Stimulated activated CD8-positive, alpha-beta memory T cell treated with anti-CD3 and anti-CD28 coated beads, Interleukin-7, amount 100 ng/mL, for 24 hours (primary cell): Measurements from ENCODE around the gene ADISSP.
A peak's percentile ranks its signal among the peaks of the same experiment; 100 is the strongest.

Source experiments
- DNase-seq: peaks from one replicate; pipeline ENCODE4 v3.0.0-alpha.2; 2020; ENCODE audit warnings: low read depth

Gene ADISSP

DNA sequence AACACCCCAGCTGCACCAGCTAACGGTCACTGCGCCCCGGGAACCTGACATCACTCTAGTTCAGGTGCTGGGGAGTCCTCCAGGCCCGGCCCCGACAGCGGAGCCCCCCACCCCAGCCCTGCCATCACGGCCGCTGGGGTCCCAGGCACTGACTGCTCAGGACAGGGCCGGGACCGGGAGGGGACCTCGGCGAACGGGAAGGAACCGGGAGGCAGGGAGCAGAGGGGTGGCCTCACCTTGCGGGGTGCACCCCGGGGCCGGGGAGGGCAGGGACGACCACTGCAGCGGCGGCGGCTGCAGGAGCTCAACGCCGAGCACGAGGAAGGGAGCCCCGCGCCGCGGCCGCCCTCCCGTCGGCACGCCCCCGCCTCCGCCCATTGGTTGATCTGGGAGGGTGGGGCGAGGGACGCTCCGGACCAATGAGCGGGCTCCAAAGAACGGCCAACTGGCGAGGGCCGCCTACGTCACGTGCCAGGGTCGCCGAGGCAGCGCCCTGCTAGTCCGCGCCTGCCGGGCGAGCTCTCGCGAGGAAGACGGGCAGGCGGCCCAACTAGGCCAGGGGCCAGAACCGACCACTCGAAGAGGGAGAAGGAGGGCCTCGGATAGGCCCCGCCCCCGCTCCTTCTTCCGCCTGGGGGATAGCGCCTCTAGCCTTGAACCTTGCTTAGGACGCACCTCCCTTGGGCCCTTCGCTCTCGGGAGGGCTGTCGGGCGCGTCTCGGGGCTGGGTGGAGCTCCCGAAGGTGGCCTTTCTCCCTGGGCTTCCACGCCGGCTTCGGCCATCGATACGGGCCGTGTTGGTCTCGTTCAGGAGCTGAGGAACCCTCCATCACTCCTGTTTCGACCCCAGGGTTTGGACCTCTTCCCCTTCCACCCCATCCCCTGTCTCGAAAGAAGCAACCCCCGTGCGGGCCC is at the start of gene ADISSP:
TSS of gene ADISSP (minus strand) at position 327 of the 915 bp plus-strand sequence. CDS start 7,653 bp downstream, outside the sequence.
- peak; percentile 90 for DNase-seq

DNA sequence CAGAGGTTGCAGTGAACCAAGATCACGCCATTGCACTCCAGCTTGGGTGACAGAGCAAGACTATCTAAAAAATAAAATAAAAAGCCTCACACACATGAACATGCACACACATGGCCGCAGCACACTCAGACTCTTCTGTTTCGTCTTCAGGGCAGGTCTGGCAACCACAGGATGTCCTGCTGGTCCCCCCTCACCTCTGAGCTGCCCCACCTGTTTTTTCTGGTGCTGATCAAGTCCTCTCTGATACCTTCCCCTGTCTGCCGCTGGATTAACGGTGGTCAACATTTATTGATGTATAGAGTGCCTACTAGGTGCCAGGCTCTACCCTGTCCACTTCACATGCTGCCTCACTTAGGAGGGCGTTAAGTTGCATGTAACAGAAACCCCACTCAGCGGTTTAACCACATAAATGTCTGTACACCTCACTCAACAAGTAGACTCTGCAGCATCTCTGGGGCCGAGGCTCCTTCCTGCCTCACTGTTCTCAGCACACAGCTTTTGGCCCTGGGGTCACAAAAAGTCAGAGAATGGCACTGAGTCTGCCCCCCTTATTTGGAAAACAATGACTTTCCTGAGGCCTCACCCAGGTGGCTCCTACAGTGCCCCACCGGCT is 48.3 kb upstream of the ADISSP start:
- no peak for DNase-seq

DNA sequence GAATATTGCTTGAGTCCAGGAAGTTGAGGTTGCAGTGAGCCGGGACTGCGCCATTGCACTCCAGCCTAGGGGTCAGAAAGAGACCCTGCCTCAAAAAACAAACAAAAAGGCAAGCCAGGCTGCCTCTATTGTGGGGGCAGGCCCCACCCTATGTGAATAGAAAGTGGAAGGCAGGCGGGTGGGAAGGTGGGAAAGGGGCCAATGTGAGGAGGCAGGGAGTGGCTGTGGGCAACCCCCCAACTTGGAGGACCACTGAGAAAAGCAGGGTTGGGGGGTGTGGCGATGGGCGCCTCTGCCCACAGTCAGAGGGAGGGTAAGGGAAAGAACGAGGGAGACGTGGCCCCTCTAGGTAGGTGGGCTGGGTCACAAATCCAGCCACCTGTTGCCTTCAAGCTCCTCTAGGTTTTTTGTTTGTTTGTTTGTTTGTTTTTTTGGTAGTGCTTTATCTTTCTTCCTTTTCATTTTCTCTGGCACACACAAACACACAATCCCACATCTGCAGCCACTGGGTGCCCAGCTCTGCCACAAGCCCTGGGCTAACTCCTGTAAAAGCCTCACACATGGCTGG is 47.5 kb upstream of the ADISSP start:
- no peak for DNase-seq

DNA sequence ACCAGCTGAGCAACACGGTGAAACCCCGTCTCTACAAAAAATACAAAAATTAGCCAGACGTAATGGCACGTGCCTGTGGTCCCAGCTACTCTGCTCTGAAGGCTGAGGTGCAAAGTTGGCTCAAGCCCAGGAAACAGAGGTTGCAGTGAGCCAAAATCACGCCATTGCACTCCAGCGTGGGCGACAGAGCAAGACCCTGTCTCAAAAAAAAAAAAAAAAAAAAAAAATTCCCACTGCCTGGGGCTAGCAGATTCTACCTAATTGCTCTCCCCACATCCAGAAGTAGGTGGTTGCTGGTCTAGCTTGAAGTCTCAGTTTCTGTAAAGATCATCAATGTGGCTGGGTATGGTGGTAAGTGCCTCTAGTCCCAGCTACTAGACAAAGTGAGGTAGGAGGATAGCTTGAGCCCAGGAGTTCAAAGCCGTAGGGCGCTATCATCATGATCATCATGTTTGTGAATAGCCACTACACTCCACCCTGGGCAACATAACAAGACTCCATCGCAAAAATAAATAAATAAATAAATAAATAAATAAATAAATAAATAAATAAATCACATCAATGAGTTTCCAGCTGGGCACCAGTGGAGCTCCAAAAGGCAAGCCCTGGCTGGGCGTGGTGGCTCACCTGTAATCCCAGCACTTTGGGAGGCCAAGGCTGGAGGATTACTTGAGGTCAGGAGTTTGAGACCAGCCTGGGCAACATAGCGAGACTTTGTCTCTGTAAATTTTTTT is 46.5 kb upstream of the ADISSP start:
- DNase-seq, result no peak

DNA sequence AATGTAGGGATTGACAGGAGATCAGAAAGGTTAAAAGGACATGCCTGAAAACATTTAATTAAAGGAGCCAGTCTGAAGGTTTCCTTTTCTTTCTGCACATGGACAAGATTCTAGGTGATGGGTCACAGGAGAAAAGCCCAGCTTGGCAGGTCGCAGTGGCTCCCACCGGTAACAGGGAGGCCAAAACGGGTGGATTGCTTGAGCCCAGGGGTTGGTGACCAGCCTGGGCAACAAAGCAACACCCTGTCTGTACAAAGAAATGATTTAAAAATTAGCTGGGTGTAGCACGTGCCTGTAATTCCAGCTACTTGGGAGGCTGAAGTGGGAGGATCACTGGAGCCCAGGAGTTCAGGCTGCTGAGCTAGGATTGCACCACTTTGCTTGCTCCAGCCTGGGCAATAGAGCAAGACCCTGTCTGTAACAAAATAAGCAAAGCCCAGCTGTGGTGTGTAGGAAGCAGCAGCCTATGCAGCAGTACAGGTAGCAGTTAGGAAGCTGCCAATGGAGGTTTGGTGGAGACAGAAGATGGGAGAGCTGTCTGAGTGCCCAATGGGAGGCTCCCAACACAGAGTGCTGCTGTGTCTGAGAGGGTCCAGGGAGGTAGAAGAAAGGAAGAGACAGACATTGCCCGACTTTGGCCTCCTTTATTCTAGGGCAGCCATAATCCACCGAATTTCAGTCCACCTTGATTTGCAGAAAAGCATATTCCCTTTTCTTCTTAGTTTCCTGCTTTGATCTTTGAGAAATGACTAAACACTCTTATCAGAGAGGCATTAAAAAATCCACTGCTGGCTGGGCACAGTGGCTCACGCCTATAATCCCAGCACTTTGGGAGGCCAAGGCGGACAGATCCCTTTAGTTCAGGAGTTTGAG is 45.7 kb upstream of the ADISSP start:
- no peak for DNase-seq

DNA sequence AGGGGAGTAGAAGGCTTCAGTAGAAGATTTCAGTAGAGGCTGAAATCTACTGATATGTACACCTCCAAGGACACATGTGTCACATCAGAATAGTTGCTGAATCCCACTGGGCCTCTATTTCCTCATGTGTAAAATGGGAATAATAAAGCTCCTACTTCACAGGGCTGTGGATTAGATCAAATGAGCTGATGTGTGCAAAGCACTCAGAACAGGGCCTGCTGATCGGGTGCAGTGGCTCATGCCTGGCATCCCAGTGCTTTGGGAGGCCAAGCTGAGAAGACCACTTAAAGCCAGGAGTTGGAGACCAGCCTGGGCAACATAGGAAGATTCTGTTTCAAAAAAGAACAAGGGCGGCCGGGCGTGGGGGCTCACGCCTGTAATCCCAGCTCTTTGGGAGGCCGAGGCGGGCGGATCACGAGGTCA is 44.7 kb upstream of the ADISSP start:
- DNase-seq, result no peak

DNA sequence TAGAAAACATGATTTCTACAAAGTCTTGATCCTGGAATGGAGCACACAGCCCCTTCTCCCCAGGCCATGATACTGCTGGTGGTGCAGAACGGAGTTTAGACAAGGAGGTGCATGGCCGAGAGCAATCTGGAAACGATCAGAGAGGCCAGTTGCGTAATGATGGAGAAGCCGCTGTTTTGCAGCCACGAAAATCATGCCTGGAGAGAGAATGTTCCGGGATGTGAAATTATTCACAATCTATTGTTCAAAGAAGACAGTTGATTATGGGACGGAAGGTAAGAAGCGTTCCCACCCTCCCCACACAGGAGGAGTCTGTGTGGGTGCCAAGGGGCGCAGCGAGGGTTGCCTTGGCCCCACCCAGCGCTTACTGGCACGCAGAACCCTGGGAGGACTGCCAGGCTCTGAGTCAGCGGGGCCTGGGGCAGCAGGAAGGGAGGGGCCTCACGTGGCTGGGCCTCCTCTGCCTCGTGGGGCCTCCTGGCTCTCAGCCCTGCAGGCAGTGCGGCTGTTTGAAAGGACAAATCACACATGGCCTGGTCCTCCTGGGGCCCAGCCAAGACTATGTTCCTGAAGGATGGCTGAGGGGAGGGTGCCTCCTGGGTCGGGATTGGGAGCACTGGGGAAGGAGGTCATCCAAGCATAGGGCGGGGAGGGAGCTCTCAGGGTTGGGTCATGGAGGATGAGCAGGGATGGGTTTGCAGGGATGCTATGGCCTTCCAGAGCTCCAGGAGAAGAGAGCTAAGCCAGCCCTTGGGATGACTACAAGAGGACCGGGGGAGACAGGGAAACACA is 44.1 kb upstream of the ADISSP start:
- DNase-seq, result peak; percentile 75

DNA sequence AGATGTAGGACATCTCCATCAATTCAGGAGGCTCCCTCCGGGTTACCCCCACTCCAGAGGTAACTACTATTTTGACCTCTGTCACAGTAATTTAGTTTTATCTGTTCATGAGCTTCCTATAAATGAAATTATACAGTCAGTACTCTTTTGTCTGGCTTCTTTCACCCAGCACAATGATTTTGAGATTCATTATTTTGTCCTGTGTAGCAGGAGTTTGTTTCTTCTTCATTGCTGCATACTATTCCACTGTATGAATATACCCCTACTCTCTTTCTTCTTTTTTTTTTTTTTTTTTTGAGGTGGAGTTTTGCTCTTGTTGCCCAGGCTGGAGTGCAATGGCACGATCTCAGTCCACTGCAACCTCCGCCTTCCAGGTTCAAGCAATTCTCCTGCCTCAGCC is 41.0 kb upstream of the ADISSP start:
- no peak for DNase-seq

DNA sequence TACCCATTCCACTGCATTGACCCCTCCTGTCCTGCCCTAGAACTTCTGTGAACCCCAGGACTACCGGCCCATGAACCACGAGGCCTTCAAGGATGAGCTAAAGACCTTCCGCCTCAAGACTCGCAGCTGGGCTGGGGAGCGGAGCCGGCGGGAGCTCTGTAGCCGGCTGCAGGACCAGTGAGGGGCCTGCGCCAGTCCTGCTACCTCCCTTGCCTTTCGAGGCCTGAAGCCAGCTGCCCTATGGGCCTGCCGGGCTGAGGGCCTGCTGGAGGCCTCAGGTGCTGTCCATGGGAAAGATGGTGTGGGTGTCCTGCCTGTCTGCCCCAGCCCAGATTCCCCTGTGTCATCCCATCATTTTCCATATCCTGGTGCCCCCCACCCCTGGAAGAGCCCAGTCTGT is 37.2 kb upstream of the ADISSP start:
- DNase-seq, result no peak

DNA sequence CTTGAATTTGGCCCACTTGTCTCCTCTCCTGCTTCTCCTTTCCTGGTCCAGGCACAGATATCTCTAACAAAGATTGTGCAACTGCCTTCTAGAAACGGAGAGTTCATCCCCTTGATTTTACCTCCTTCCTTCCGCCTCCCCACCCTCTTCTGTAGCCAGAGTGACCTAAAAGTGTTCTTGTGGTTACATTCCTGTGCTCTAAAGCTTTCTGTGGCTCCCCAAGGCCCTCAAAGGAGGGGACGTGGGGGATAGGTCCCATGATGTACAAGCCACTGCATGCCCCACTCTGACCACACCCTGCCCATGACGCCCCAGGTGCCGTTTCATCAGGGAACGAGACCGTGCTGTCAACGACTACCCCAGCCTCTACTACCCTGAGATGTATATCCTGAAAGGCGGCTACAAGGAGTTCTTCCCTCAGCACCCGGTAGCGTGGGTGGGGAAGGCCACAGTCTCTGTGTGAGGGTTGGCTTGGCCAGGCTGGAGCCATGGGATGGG is 36.8 kb upstream of the ADISSP start:
- no peak for DNase-seq

DNA sequence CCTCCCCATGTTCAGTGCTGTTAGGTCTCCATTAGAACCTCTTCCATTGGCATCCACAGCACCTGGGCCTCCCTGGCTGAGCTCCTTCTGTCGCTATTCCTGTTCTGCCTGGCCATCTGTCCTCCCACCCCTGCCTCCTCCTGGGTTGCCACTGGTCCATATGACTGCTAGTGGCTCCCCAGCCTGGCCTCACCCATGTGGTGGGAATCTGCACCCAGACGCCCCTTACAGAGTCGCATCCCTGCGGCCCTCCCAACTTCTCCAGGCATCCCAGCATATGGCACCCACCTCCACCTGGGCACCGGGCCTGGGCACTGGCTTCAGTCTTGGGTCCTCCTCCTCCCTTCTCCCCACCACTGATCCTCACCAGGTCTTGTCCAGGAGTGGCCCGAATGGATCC is 36.3 kb upstream of the ADISSP start:
- DNase-seq, result no peak

DNA sequence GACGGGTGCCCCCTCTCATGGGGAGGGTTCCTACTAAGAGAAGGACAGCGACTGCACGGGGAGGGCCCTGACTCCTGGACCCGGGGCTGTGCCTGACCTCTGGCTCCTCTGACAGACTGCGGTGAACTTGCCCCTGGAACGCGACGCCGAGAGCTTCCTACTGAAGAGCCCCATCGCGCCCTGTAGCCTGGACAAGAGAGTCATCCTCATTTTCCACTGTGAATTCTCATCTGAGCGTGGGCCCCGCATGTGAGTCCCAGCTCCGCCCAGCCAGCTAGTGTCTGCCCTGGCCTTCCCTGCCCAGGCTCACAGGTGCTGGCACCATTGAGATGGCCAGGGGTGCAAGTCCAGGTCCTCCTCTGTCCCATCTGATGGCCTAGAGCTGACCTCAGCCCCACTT is 35.7 kb upstream of the ADISSP start:
- no peak for DNase-seq

DNA sequence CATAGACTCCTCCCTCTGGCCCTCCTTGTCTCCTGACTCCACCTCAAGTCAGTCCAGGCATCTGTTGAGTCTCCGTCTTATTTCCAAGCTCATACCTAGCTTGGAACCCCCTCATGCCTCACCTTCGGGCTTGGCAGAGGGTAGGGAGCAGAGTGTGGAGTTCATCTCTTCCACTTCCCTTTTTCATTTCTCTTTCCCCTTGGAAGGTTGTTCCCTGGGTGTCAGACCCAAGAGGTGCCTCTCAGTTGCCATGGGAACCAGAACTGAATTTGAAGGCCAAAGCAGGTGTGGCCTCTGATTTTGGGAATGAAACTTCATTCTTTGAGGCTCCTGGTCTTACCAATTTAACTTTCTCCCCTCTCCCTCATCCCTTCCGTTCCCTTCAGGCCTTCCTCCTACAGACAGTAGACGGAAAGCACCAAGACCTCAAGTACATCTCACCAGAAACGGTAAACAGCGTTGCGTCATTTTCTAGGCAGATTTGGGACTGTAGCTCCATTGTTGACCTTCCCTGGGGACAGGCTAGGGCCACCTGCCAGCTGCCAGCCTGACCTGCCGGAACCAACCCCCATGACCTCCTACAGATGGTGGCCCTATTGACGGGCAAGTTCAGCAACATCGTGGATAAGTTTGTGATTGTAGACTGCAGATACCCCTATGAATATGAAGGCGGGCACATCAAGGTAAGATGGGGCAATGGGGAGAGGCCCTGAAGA is 35.1 kb upstream of the ADISSP start:
- DNase-seq, result no peak

DNA sequence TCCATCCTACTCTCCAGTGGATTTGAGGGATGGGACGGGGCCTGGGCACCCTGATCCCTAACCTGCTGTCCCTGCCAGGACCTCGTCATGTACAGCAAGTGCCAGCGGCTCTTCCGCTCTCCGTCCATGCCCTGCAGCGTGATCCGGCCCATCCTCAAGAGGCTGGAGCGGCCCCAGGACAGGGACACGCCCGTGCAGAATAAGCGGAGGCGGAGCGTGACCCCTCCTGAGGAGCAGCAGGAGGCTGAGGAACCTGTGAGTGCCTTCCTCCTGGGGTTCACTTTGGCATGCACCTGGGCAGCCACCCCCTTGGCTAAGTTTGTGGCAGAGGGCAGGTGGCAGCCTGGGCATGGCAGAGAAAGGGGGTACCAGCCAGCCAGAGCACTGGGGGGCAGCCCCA is 34.3 kb upstream of the ADISSP start:
- DNase-seq, result no peak

DNA sequence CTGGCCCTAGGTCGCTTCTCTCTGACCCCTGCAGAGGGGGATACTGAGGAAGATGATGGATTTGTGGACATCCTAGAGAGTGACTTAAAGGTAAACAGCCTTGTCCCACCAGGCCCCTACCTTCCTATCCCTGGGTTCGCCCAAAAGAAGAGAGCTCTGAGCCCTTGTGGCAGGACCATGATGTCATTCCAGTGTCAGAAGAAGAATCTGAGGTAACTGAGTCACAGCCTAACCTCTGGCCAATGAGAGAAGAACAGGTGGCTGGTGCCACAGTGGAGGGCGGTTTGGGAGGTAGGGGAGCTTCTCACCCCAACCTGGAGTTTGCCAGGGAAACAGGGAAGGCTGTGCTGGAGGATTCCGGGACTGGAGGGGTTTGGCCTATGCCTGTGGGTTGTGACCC is 33.7 kb upstream of the ADISSP start:
- DNase-seq, result no peak

DNA sequence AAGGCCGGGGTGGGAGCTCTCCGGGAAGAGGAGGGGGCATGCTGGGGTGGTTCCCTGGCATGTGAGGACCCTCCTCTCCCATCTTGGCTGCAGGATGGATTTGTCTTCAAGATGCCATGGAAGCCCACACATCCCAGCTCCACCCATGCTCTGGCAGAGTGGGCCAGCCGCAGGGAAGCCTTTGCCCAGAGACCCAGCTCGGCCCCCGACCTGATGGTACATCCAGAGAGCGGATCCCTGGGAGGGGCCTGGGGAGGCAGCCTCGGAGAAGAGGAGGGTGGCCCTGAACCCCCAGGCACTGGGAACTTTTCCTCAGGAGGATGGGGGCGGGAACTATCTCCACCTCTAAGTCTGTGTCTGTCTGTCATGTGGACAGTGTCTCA is 33.3 kb upstream of the ADISSP start:
- no peak for DNase-seq

DNA sequence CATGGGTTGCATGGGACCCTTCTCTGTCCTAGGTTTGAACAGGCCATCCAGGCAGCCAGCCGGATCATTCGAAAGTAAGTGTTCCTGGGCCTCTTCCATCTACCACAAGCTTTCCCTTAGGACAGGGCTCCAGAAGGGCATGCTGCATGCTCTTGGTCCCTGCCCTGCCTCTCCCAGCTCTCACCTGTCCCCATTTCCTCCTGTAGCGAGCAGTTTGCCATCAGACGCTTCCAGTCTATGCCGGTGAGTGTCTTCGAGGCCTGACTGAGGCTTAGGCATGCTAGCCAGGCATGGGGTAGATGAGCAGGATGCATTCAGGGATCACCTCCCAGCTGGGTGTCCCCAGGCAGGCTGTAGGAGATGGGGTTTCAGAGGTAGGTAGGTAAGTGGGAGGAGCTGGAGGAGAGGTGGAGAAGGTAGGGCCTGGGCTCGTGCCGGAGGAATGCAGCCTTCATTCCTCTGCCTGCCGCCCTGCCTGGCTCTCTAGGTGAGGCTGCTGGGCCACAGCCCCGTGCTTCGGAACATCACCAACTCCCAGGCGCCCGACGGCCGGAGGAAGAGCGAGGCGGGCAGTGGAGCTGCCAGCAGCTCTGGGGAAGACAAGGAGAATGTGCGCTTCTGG is 32.8 kb upstream of the ADISSP start:
- no peak for DNase-seq

DNA sequence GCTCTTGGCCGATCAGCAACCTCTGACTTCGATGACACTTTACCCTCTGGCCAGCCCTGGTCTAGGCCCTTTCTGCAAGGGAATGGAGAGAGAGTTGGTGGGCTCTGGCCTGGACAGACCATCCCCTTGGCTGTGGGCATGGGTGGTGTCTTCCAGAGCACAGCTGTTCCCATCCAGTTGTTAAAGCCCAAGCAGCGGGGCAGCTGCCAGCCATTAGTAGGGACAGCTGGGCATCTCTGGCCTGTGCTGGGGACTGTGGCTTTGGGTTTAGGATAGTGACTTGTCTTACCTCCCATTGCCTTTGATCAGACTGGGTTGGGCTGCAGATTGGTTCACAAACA is 31.3 kb upstream of the ADISSP start:
- DNase-seq, result no peak

DNA sequence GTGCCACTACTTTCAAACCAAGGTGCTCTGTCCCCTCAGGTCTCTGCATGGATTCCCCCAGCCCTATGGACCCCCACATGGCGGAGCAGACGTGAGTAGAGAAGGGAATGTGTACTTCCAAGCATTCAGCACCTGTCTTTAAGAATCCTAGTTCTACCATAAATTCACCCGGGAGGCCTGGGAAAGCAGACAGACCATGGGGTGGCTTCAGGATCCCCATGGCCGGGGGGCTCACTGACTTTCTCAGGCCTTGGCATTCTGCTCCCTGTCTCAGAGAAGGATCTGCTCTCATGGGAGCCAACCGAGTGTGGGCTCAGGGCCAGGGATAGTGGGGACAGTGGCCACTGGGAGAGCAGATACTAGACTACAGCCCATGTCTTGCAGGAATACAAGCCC is 30.8 kb upstream of the ADISSP start:
- DNase-seq, result no peak
